HG02759 (cell line): ENCODE results near the gene HFE.
"Not testable (repeated sequence)": the region's sequence is repeated elsewhere in the genome, so short reads cannot be mapped to it uniquely, and the experiment has no call there.

Experiments used
- ATAC-seq: cut with Tn5 transposase; IDR thresholded peaks from one replicate; pipeline ENCODE4 v1.9.1; 2021; ENCODE audit warnings: mild to moderate bottlenecking, moderate library complexity; ENCODE audit not compliant: unreplicated experiment

The HFE gene

GRCh38 chr6:26105842-26106241 is 18.6 kb downstream of the HFE start:
- ATAC-seq = no peak

GRCh38 chr6:26107935-26108334 is 20.7 kb downstream of the HFE start:
- ATAC-seq = no peak

- ATAC-seq = no peak
These were observed 22.5 kb downstream of the HFE start for GRCh38 chr6:26109772-26110171.

GRCh38 chr6:26113570-26113969 is 26.3 kb downstream of the HFE start:
- ATAC-seq = no peak

- no peak for ATAC-seq
These were observed 28.0 kb downstream of the HFE start for GRCh38 chr6:26115226-26115625.

- no peak for ATAC-seq
These were observed 29.0 kb downstream of the HFE start for GRCh38 chr6:26116267-26116666.

- ATAC-seq = no peak
These were observed 31.8 kb downstream of the HFE start for GRCh38 chr6:26118999-26119398.

- not testable (repeated sequence) for ATAC-seq
These were observed 32.9 kb downstream of the HFE start for GRCh38 chr6:26120115-26120514.

- no peak for ATAC-seq
These were observed 33.5 kb downstream of the HFE start for GRCh38 chr6:26120807-26121140.

GRCh38 chr6:26121141-26122004 is 34.1 kb downstream of the HFE start:
- ATAC-seq = no peak

GRCh38 chr6:26122005-26122388 is 34.8 kb downstream of the HFE start:
- no peak for ATAC-seq

- ATAC-seq = no peak
These were observed 35.2 kb downstream of the HFE start for GRCh38 chr6:26122402-26122792.

- ATAC-seq = peak; percentile 54
These were observed 35.8 kb downstream of the HFE start for GRCh38 chr6:26122793-26123674.

- no peak for ATAC-seq
These were observed 36.4 kb downstream of the HFE start for GRCh38 chr6:26123675-26123946.

GRCh38 chr6:26123947-26124780 is 36.9 kb downstream of the HFE start:
- peak; percentile 69 for ATAC-seq

GRCh38 chr6:26124781-26125685 is 37.8 kb downstream of the HFE start:
- ATAC-seq = no peak

GRCh38 chr6:26126394-26127235 is 39.4 kb downstream of the HFE start:
- ATAC-seq = no peak

GRCh38 chr6:26128013-26128771 is 41.0 kb downstream of the HFE start:
- no peak for ATAC-seq

GRCh38 chr6:26129656-26130055 is 42.4 kb downstream of the HFE start:
- ATAC-seq = no peak
